HL-60 (cell line): ENCODE results near the gene CLDN19.

Experiments
- DNase-seq, 2 experiments: peaks; one replicate each; pipeline ENCODE4 v3.0.0-alpha.2; 2010 to 2020; ENCODE audit warnings: low read depth in 1 of 2, low spot score in 1 of 2
- H3K27ac ChIP-seq: fragments of 250-450 bp; sonication (Bioruptor Pico); replicated peaks from 2 replicates; pipeline ENCODE4 v1.5.1; 2020; ENCODE audit warnings: mild to moderate bottlenecking, moderate library complexity
- H3K27me3 ChIP-seq: fragments of 250-450 bp; sonication (Bioruptor Pico); 2 replicates; pipeline ENCODE4 v1.5.1; 2021; ENCODE audit warnings: mild to moderate bottlenecking, moderate library complexity; ENCODE audit not compliant: insufficient read depth, poor library complexity, severe bottlenecking
- H3K4me3 ChIP-seq: replicated peaks from 2 replicates; pipeline ENCODE4 v1.5.1; 2011; ENCODE audit warnings: mild to moderate bottlenecking, control low read depth, low read length; ENCODE audit not compliant: insufficient read depth
- CTCF ChIP-seq: IDR thresholded peaks from one replicate; pipeline ENCODE4 v1.5.1; 2011; ENCODE audit warnings: low read length, control low read depth, inconsistent platforms; ENCODE audit not compliant: insufficient read depth
- GABPA ChIP-seq: IDR thresholded peaks from 2 replicates; pipeline ENCODE4 v1.6.1; 2012; ENCODE audit warnings: low read depth
- POLR2AphosphoS5 ChIP-seq: IDR thresholded peaks from 2 replicates; pipeline ENCODE4 v1.6.1; 2012; ENCODE audit warnings: low read depth
- REST ChIP-seq: IDR thresholded peaks from 2 replicates; pipeline ENCODE4 v1.6.1; 2012; ENCODE audit warnings: low read depth; ENCODE audit not compliant: insufficient replicate concordance
- SPI1 ChIP-seq: IDR thresholded peaks from 2 replicates; pipeline ENCODE4 v1.6.1; 2012; ENCODE audit warnings: low read depth, mild to moderate bottlenecking, borderline replicate concordance

Gene CLDN19

GRCh38 chr1:42689912-42690311, 50.1 kb downstream of the CLDN19 start:
- DNase-seq: peak in 1 of 2 experiments; percentile 35
- TF ChIP-seq SPI1 (no peak), REST (no peak), CTCF (no peak), POLR2AphosphoS5 (no peak), GABPA (no peak)
- H3K4me3 ChIP-seq: no peak overlapping the region
- no peaks in the 10 kb centered on the region for H3K27me3 ChIP-seq
- no peak overlapping the region for H3K27ac ChIP-seq

GRCh38 chr1:42686418-42686817, 53.6 kb downstream of the CLDN19 start:
- no peak for TF ChIP-seq SPI1
- TF ChIP-seq GABPA: no peak
- TF ChIP-seq REST: no peak
- TF ChIP-seq CTCF: no peak
- TF ChIP-seq POLR2AphosphoS5: no peak
- DNase-seq: no peak
- Histone ChIP-seq H3K27ac (no peak overlapping the region), H3K27me3 (no peaks in the 10 kb centered on the region), H3K4me3 (peak overlapping the region; percentile 21)

GRCh38 chr1:42684139-42684538, 55.9 kb downstream of the CLDN19 start:
- peak; percentile 40; the same call in 1 of the 2 replicates for TF ChIP-seq POLR2AphosphoS5
- no peak for TF ChIP-seq REST
- Histone ChIP-seq H3K27me3 (no peaks in the 10 kb centered on the region), H3K4me3 (peak overlapping the region; percentile 70), H3K27ac (peak overlapping the region; percentile 61)
- peak in 1 of 2 experiments; percentile 48 for DNase-seq
